Prostate gland (tissue), 2 donors: Measurements from ENCODE around the gene EPC1. TPM values are rescaled to one million over a fixed set of nuclear protein-coding genes. Genes with fewer than 3 reads are reported as not detected.
A peak's percentile ranks its signal among the peaks of the same experiment; 100 is the strongest.
"Not testable (repeated sequence)": the region's sequence is repeated elsewhere in the genome, so short reads cannot be mapped to it uniquely, and the experiment has no call there.

Source experiments
- DNase-seq: peaks from one replicate; pipeline ENCODE4 v3.0.0-alpha.2; 2019; ENCODE audit warnings: low spot score
- H3K27ac ChIP-seq, 2 donors: fragments of 200-600 bp; sonication (generic); 2 replicates each; pipeline ENCODE4 v1.5.1; 2017 to 2019
- H3K27me3 ChIP-seq: fragments of 200-600 bp; sonication (generic); replicated peaks from 2 replicates; pipeline ENCODE4 v1.5.1; 2019; ENCODE audit not compliant: insufficient read depth
- H3K36me3 ChIP-seq, 2 donors: fragments of 200-600 bp; sonication (generic); 1 replicate in 1 of 2; 2 replicates in 1 of 2; pipeline versions ENCODE4 v1.5.1 to v1.8.1; 2017 to 2019
- H3K4me1 ChIP-seq: fragments of 200-600 bp; sonication (generic); replicated peaks from 2 replicates; pipeline ENCODE4 v1.5.1; 2019
- H3K4me3 ChIP-seq, 2 donors: fragments of 200-600 bp; sonication (generic); 2 replicates each; pipeline ENCODE4 v1.5.1; 2017 to 2019
- H3K9me3 ChIP-seq: fragments of 200-600 bp; sonication (generic); 2 replicates; pipeline ENCODE4 v1.5.1; 2017
- POLR2A ChIP-seq: fragments of 450-650 bp; IDR thresholded peaks from one replicate; pipeline ENCODE4 v1.6.1; 2016; ENCODE audit warnings: antibody characterized with exemption, mild to moderate bottlenecking
- POLR2AphosphoS5 ChIP-seq: sonication (generic); formaldehyde crosslinking; IDR thresholded peaks from one replicate; pipeline ENCODE4 v1.6.1; 2017; ENCODE audit warnings: antibody characterized with exemption
- WGBS: methylation state at CpG from one replicate; pipeline ENCODE4 v1.1.5; 2018; 5-methylcytosine and 5-hydroxymethylcytosine counted together
- intact Hi-C: fragments of 100-400 bp; cut with DNase I; formaldehyde crosslinking; loops from one replicate; pipeline ENCODE4 v1.14.2; 2022
- total RNA-seq, 2 donors: library from RNA; depleted of rRNA; stranded (reverse); fragments of >200 nt; gene quantifications; one replicate each; pipeline ENCODE4 v1.1.0, GENCODE V29; 2016
- TF ChIP-seq, protein P1 (sequence below), 4 experiments: fragments of 200-600 bp in 2 of 4; fragments of 450-650 bp in 2 of 4; sonication (generic) in 2 of 4; IDR thresholded peaks; 1 replicate in 3 of 4; 2 replicates in 1 of 4; pipeline ENCODE4 v1.5.1; 2016 to 2019; ENCODE audit warnings: antibody characterized with exemption in 4 of 4, mild to moderate bottlenecking in 2 of 4, moderate library complexity in 2 of 4

EPC1 gene
- total RNA-seq, 2 donors from 2014 or later = 37.1 to 58.3 TPM

GRCh38 chr10:32366111-32366510 lies 19.2 kb upstream of the EPC1 start:
- WGBS = 50% methylated on average over 4 of the region's 4 CpGs

DNA sequence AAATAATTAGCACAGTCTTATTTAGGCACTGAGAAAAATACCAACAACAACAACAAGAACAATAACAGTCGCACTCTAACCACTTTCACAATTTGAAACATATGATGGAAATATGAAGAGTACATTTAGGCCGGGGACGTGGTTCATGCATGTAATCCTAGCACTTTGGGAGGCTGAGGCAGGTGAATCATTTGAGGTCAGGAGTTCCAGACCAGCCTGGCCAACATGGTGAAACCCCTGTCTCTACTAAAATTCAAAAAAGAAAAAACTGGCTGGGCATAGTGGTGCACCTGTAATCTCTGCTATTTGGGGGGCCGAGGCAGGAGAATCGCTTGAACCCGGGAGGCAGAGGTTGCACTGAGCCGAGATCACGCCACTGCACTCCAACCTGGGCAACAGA lies 18.4 kb upstream of the EPC1 start:
- H3K27me3 ChIP-seq, H3K36me3 ChIP-seq, H3K27ac ChIP-seq, H3K4me3 ChIP-seq, H3K9me3 ChIP-seq, H3K4me1 ChIP-seq, DNase-seq: not testable (repeated sequence)
- intact Hi-C loops = loop anchor here (5.0 kb wide), 2 partner anchors 108 to 178 kb away; no protein-coding TSS in a partner anchor
- WGBS = 97% methylated on average over 8 of the region's 8 CpGs

More at GRCh38 chr10:32366111-32366510, 19.2 kb upstream of the EPC1 start:
- peaks cover 4% of the 10 kb centered on the region for H3K4me1 ChIP-seq
- DNase-seq = no peak
- no peaks in the 10 kb centered on the region for H3K36me3 ChIP-seq
- no peaks in the 10 kb centered on the region for H3K27me3 ChIP-seq
- no peak overlapping the region for H3K4me3 ChIP-seq
- H3K9me3 ChIP-seq = no peaks in the 10 kb centered on the region
- intact Hi-C loops = loop anchor here (5.0 kb wide), 2 partner anchors 109 to 179 kb away; no protein-coding TSS in a partner anchor
- H3K27ac ChIP-seq = no peak overlapping the region
- no peak for TF ChIP-seq POLR2AphosphoS5
- no peak for TF ChIP-seq POLR2A
- TF ChIP-seq, protein P1, sequence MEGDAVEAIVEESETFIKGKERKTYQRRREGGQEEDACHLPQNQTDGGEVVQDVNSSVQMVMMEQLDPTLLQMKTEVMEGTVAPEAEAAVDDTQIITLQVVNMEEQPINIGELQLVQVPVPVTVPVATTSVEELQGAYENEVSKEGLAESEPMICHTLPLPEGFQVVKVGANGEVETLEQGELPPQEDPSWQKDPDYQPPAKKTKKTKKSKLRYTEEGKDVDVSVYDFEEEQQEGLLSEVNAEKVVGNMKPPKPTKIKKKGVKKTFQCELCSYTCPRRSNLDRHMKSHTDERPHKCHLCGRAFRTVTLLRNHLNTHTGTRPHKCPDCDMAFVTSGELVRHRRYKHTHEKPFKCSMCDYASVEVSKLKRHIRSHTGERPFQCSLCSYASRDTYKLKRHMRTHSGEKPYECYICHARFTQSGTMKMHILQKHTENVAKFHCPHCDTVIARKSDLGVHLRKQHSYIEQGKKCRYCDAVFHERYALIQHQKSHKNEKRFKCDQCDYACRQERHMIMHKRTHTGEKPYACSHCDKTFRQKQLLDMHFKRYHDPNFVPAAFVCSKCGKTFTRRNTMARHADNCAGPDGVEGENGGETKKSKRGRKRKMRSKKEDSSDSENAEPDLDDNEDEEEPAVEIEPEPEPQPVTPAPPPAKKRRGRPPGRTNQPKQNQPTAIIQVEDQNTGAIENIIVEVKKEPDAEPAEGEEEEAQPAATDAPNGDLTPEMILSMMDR (IDR thresholded peaks at IDR 0.05) = no peak

DNA sequence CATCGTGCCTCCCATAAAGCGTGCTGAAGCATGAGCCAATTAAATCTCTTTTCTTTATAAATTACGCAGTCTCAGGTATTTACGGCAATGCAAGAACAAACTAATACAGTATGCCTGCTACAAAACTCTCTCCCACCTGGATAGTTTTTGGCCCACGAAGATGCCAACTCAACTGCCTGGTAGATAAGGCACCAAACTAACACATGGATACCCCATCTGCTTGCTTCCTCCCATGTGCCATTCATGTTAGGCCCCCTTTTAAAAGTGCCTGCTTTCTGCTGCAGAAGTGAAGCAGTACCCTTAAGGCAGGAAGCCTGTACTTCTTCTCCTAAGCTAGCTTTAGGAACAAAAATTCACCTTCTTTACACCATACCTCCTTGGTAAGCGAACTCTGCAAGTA lies 15.6 kb upstream of the EPC1 start:
- H3K27me3 ChIP-seq = no peaks in the 10 kb centered on the region
- H3K9me3 ChIP-seq = no peaks in the 10 kb centered on the region
- H3K27ac ChIP-seq = no peak overlapping the region
- WGBS = 58% methylated on average over 6 of the region's 6 CpGs
- no peak for TF ChIP-seq POLR2AphosphoS5
- no peak for TF ChIP-seq POLR2A
- TF ChIP-seq, protein P1 (IDR thresholded peaks at IDR 0.05) = no peak
- DNase-seq = no peak
- intact Hi-C loops = no loop called here
- H3K4me1 ChIP-seq = peaks cover 4% of the 10 kb centered on the region
- no peak overlapping the region for H3K4me3 ChIP-seq
- H3K36me3 ChIP-seq = no peaks in the 10 kb centered on the region

DNA sequence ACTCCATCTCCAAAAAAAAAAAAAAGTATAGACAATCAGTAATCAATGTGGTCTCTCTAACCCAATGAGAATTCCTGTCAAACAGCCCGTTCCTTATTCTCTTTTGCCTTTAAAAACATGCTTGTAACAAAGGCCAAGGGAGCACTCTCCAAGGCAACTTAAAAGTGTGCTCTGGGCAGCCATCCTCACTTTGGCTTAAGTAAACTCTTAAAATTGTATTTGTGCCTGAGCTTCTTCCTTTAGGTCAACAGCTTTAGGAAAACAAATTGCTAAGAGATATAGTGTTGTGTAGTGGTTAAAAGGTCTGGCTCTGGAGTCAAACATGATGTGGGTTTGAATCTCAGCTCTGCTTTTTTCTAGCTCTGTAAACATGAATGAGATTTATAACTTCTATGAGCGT lies 13.9 kb upstream of the EPC1 start:
- H3K4me1 ChIP-seq = peaks cover 4% of the 10 kb centered on the region
- WGBS = 48% methylated on average over 2 of the region's 2 CpGs
- no peaks in the 10 kb centered on the region for H3K36me3 ChIP-seq
- no peaks in the 10 kb centered on the region for H3K27me3 ChIP-seq
- TF ChIP-seq, protein P1 (IDR thresholded peaks at IDR 0.05) = no peak
- TF ChIP-seq POLR2AphosphoS5 = peak; percentile 65
- DNase-seq = no peak
- H3K9me3 ChIP-seq = no peaks in the 10 kb centered on the region
- no peak overlapping the region for H3K4me3 ChIP-seq
- intact Hi-C loops = no loop called here
- peak overlapping the region; percentile 21 to 32 for H3K27ac ChIP-seq

DNA sequence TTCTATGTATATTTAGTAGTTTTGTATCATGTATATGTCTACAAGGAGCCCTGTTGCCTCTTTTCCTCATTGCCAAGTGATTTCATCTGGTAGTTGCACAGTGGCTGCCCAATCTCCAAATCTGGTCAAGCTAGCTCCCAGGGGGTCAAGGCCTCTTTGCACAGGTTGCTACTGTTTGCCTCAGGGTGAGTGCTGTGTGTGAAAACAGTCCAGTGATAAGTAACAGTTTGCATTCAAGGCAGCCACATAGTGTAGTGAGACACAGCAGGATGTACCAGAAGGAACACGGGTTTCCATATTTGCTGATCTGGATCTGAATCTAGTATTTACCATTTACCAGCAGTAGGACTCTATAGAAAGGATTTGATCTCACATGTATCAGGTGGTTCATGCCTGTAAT lies 13.3 kb upstream of the EPC1 start:
- Histone ChIP-seq H3K27me3 (no peaks in the 10 kb centered on the region), H3K4me3 (no peak overlapping the region), H3K9me3 (no peaks in the 10 kb centered on the region), H3K27ac (peak overlapping the region in 1 of 2 donors; percentile 21), H3K36me3 (no peaks in the 10 kb centered on the region), H3K4me1 (peaks cover 4% of the 10 kb centered on the region)
- 69% methylated on average over 1 of the region's 1 CpG for WGBS
- DNase-seq = no peak
- intact Hi-C loops = no loop called here
- TF ChIP-seq POLR2A (no peak), POLR2AphosphoS5 (no peak)
- TF ChIP-seq, protein P1 (IDR thresholded peaks at IDR 0.05) = no peak
